HG03095 (cell line): ENCODE data around the gene AAMP.

Experiments used
- ATAC-seq: cut with Tn5 transposase; IDR thresholded peaks from one replicate; pipeline ENCODE4 v1.9.1; 2021; ENCODE audit warnings: moderate library complexity; ENCODE audit not compliant: unreplicated experiment

Gene AAMP

GRCh38 chr2:218229239-218229638 is 40.7 kb downstream of the AAMP start:
- ATAC-seq, result peak; percentile 86

- no peak for ATAC-seq
Observed at GRCh38 chr2:218228366-218229090, 41.4 kb downstream of the AAMP start.

- no peak for ATAC-seq
Observed at GRCh38 chr2:218226903-218227302, 43.0 kb downstream of the AAMP start.

- no peak for ATAC-seq
Observed at GRCh38 chr2:218224186-218224585, 45.8 kb downstream of the AAMP start.

GRCh38 chr2:218223046-218223445 is 46.9 kb downstream of the AAMP start:
- ATAC-seq, result no peak

- no peak for ATAC-seq
Observed at GRCh38 chr2:218221000-218221399, 48.9 kb downstream of the AAMP start.

GRCh38 chr2:218219934-218220333 is 50.0 kb downstream of the AAMP start:
- ATAC-seq, result no peak

GRCh38 chr2:218218268-218219185 is 51.4 kb downstream of the AAMP start:
- peak; percentile 47 for ATAC-seq

GRCh38 chr2:218217360-218218267 is 52.3 kb downstream of the AAMP start:
- ATAC-seq, result peak; percentile 24

- ATAC-seq, result peak; percentile 58
Observed at GRCh38 chr2:218216674-218217359, 53.1 kb downstream of the AAMP start, which contains the start of gene ARPC2. Gene ARPC2, plus strand, starts transcription at chr2:218217189. Its CDS starts 282 bp downstream, at chr2:218217471.

- no peak for ATAC-seq
Observed at GRCh38 chr2:218216336-218216673, 53.6 kb downstream of the AAMP start.
